Lower leg skin (tissue), 3 donors: Measurements from ENCODE around the gene BCAR3.

Source experiments
- CTCF ChIP-seq, 3 donors: fragments of 450-650 bp; IDR thresholded peaks; one replicate each; pipeline ENCODE4 v1.5.1; 2016; ENCODE audit warnings: antibody characterized with exemption in 3 of 3, mild to moderate bottlenecking in 3 of 3, moderate library complexity in 2 of 3
- POLR2A ChIP-seq, 2 donors: fragments of 450-650 bp; IDR thresholded peaks; one replicate each; pipeline ENCODE4 v1.6.1; 2016 to 2017; ENCODE audit warnings: antibody characterized with exemption in 2 of 2, mild to moderate bottlenecking in 1 of 2, moderate library complexity in 1 of 2

GRCh38 chr1:93714356-93714755 is 32.7 kb upstream of the BCAR3 start:
- no peak for TF ChIP-seq CTCF (IDR thresholded peaks at IDR 0.05)
- TF ChIP-seq POLR2A (IDR thresholded peaks at IDR 0.05), result no peak
